ENCODE results near the gene INSIG2. TPM values are rescaled to one million over a fixed set of nuclear protein-coding genes. Genes with fewer than 3 reads are reported as not detected.
A peak's percentile ranks its signal among the peaks of the same experiment; 100 is the strongest.

INSIG2 gene
- total and polyA plus RNA-seq, 2 experiments from 2014 or later, result 8.1 to 15.1 TPM

- H3K4me3 ChIP-seq, result no peak overlapping the region
- H3F3A ChIP-seq (replicated peaks; ENCODE audit: low read depth), result no peaks in the 10 kb centered on the region
- no peak for DNase-seq (ENCODE audit: low spot score)
- no peaks in the 10 kb centered on the region for H3K27me3 ChIP-seq (ENCODE audit: insufficient read depth)
- Mint-ChIP-seq H3K9me3 (no peaks in the 10 kb centered on the region), H3K27ac (peak overlapping the region; percentile 45; the same call in 1 of the 2 replicates), H3K27me3 (ENCODE audit: insufficient read depth, low read depth, poor library complexity) (no peaks in the 10 kb centered on the region), H3K4me1 (peaks cover 14% of the 10 kb centered on the region), H3K4me3 (no peak overlapping the region), H3K36me3 (ENCODE audit: low read depth) (no peaks in the 10 kb centered on the region; the same call in 2 of the 3 replicates)
- ATAC-seq, result no peak
- H3K4me1 ChIP-seq (ENCODE audit: insufficient read depth), result peaks cover 11% of the 10 kb centered on the region; the same call in 1 of the 2 replicates
- no peak overlapping the region for H3K4me2 ChIP-seq
- no peaks in the 10 kb centered on the region for H3K79me2 ChIP-seq (replicated peaks; ENCODE audit: insufficient read depth)
- H3K27ac ChIP-seq (ENCODE audit: low read depth), result no peak overlapping the region
- H3K36me3 ChIP-seq (ENCODE audit: insufficient read depth), result no peaks in the 10 kb centered on the region
- H4K20me1 ChIP-seq (replicated peaks; ENCODE audit: insufficient read depth), result no peaks in the 10 kb centered on the region; the same call in 1 of the 2 replicates
- H3K9me2 ChIP-seq (ENCODE audit: insufficient read depth), result 0 out of 2 replicates have a peak, but pooled peaks cover 6% of the 10 kb centered on the region
- no peak for TF ChIP-seq ETS1 (IDR thresholded peaks at IDR 0.05)
- TF ChIP-seq EZH2phosphoT487 (IDR thresholded peaks at IDR 0.05; ENCODE audit: unreplicated experiment), result no peak
- no peak for TF ChIP-seq EZH2 (IDR thresholded peaks at IDR 0.05; ENCODE audit: low read depth, unreplicated experiment)
- no peak for TF ChIP-seq CREB1 (CRISPR knock-in tag; IDR thresholded peaks at IDR 0.05; ENCODE audit: low read depth)
- no peak for TF ChIP-seq POLR2AphosphoS5 (IDR thresholded peaks at IDR 0.05; ENCODE audit: low read depth)
- TF ChIP-seq JUNB (IDR thresholded peaks at IDR 0.05; ENCODE audit: unreplicated experiment), result no peak
- TF ChIP-seq STAT1 (IDR thresholded peaks at IDR 0.05; ENCODE audit: unreplicated experiment), result no peak
- TF ChIP-seq, protein P1, sequence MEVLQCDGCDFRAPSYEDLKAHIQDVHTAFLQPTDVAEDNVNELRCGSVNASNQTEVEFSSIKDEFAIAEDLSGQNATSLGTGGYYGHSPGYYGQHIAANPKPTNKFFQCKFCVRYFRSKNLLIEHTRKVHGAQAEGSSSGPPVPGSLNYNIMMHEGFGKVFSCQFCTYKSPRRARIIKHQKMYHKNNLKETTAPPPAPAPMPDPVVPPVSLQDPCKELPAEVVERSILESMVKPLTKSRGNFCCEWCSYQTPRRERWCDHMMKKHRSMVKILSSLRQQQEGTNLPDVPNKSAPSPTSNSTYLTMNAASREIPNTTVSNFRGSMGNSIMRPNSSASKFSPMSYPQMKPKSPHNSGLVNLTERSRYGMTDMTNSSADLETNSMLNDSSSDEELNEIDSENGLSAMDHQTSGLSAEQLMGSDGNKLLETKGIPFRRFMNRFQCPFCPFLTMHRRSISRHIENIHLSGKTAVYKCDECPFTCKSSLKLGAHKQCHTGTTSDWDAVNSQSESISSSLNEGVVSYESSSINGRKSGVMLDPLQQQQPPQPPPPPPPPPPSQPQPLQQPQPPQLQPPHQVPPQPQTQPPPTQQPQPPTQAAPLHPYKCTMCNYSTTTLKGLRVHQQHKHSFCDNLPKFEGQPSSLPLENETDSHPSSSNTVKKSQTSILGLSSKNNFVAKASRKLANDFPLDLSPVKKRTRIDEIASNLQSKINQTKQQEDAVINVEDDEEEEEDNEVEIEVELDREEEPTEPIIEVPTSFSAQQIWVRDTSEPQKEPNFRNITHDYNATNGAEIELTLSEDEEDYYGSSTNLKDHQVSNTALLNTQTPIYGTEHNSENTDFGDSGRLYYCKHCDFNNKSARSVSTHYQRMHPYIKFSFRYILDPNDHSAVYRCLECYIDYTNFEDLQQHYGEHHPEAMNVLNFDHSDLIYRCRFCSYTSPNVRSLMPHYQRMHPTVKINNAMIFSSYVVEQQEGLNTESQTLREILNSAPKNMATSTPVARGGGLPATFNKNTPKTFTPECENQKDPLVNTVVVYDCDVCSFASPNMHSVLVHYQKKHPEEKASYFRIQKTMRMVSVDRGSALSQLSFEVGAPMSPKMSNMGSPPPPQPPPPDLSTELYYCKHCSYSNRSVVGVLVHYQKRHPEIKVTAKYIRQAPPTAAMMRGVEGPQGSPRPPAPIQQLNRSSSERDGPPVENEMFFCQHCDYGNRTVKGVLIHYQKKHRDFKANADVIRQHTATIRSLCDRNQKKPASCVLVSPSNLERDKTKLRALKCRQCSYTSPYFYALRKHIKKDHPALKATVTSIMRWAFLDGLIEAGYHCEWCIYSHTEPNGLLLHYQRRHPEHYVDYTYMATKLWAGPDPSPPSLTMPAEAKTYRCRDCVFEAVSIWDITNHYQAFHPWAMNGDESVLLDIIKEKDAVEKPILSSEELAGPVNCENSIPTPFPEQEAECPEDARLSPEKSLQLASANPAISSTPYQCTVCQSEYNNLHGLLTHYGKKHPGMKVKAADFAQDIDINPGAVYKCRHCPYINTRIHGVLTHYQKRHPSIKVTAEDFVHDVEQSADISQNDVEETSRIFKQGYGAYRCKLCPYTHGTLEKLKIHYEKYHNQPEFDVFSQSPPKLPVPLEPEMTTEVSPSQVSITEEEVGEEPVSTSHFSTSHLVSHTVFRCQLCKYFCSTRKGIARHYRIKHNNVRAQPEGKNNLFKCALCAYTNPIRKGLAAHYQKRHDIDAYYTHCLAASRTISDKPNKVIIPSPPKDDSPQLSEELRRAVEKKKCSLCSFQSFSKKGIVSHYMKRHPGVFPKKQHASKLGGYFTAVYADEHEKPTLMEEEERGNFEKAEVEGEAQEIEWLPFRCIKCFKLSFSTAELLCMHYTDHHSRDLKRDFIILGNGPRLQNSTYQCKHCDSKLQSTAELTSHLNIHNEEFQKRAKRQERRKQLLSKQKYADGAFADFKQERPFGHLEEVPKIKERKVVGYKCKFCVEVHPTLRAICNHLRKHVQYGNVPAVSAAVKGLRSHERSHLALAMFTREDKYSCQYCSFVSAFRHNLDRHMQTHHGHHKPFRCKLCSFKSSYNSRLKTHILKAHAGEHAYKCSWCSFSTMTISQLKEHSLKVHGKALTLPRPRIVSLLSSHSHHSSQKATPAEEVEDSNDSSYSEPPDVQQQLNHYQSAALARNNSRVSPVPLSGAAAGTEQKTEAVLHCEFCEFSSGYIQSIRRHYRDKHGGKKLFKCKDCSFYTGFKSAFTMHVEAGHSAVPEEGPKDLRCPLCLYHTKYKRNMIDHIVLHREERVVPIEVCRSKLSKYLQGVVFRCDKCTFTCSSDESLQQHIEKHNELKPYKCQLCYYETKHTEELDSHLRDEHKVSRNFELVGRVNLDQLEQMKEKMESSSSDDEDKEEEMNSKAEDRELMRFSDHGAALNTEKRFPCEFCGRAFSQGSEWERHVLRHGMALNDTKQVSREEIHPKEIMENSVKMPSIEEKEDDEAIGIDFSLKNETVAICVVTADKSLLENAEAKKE (CRISPR knock-in tag; IDR thresholded peaks at IDR 0.05), result no peak
- TF ChIP-seq ZNF114 (CRISPR knock-in tag; IDR thresholded peaks at IDR 0.05), result no peak
- TF ChIP-seq REST (IDR thresholded peaks at IDR 0.05; ENCODE audit: unreplicated experiment), result no peak
- TF ChIP-seq NANOG (IDR thresholded peaks at IDR 0.05; ENCODE audit: borderline replicate concordance), result no peak
- no peak for TF ChIP-seq ZNF331 (CRISPR knock-in tag; IDR thresholded peaks at IDR 0.05; ENCODE audit: low read depth)
- TF ChIP-seq, protein P2, sequence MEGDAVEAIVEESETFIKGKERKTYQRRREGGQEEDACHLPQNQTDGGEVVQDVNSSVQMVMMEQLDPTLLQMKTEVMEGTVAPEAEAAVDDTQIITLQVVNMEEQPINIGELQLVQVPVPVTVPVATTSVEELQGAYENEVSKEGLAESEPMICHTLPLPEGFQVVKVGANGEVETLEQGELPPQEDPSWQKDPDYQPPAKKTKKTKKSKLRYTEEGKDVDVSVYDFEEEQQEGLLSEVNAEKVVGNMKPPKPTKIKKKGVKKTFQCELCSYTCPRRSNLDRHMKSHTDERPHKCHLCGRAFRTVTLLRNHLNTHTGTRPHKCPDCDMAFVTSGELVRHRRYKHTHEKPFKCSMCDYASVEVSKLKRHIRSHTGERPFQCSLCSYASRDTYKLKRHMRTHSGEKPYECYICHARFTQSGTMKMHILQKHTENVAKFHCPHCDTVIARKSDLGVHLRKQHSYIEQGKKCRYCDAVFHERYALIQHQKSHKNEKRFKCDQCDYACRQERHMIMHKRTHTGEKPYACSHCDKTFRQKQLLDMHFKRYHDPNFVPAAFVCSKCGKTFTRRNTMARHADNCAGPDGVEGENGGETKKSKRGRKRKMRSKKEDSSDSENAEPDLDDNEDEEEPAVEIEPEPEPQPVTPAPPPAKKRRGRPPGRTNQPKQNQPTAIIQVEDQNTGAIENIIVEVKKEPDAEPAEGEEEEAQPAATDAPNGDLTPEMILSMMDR (conservative IDR thresholded peaks at IDR 0.05; ENCODE audit: low read depth in 2 of 2), result no peak
- H2AFZ ChIP-seq, result no peak overlapping the region
Observed at GRCh38 chr2:118115761-118116160, 27.5 kb downstream of the INSIG2 start.

Data from GM23338 (cell line).